GM12878 (cell line): ENCODE measurements around the gene KRTAP3-3. TPM values are rescaled to one million over a fixed set of nuclear protein-coding genes. Genes with fewer than 3 reads are reported as not detected.
"Not testable (repeated sequence)": the region's sequence is repeated elsewhere in the genome, so short reads cannot be mapped to it uniquely, and the experiment has no call there.

Experiments used
- ATAC-seq: fragments of 200-7000 bp; cut with Tn5 transposase; 3 replicates; pipeline ENCODE4 v1.9.1; 2020; ENCODE audit warnings: mild to moderate bottlenecking, moderate library complexity
- BruUV-seq: library from RNA; stranded (reverse); fragments of 400-500 nt; replicated peaks from 2 replicates; lab custom pipeline; 2021; lab: Mats Ljungman, UMichigan
- CTCF ChIA-PET: fragments of 300-600 bp; sonication (Branson Sonifier 250); formaldehyde crosslinking; extraction: SDS; loops from one replicate; lab custom pipeline; 2021; ENCODE audit warnings: inconsistent platforms; lab: Yijun Ruan, JAX
- POLR2A ChIA-PET: fragments of 350-600 bp; formaldehyde crosslinking; extraction: SDS; loops from one replicate; lab custom pipeline; 2021; ENCODE audit warnings: inconsistent platforms; lab: Charles Lee
- RAD21 ChIA-PET: fragments of 300-600 bp; sonication (Branson Sonifier 250); formaldehyde crosslinking; loops from one replicate; lab custom pipeline; 2023; ENCODE audit warnings: antibody characterized with exemption; ENCODE audit not compliant: unreplicated experiment; lab: Charles Lee
- SMC1A ChIA-PET: fragments of 300-600 bp; sonication (Branson Sonifier 250); formaldehyde crosslinking; loops from one replicate; lab custom pipeline; 2023; ENCODE audit not compliant: unreplicated experiment, uncharacterized antibody; lab: Charles Lee
- DNase-seq: peaks from one replicate; pipeline ENCODE4 v3.0.0-alpha.2; 2011; ENCODE audit warnings: low read depth, low spot score
- FAIRE-seq: peaks from 3 replicates; lab custom pipeline; 2011; peaks lifted over from hg19 to GRCh38; lab: Jason Lieb, UNC
- H2AFZ ChIP-seq: 2 replicates; pipeline ENCODE4 v1.6.0; 2011; ENCODE audit warnings: low read depth, low read length, control low read depth; ENCODE audit not compliant: control insufficient read depth
- H3K27ac ChIP-seq: 2 replicates; pipeline ENCODE4 v1.5.1; 2011; ENCODE audit warnings: control low read depth; ENCODE audit not compliant: control insufficient read depth, insufficient read depth
- H3K27me3 ChIP-seq, 2 experiments: replicated peaks in 1 of 2; 2 replicates each; pipeline versions ENCODE4 v1.6.0 to v1.6.1; 2011; ENCODE audit warnings: low read length in 1 of 2; ENCODE audit not compliant: control insufficient read depth in 2 of 2, insufficient read depth in 2 of 2
- H3K36me3 ChIP-seq, 2 experiments: 2 replicates each; pipeline ENCODE4 v1.5.1; 2011; ENCODE audit warnings: low read length in 1 of 2; ENCODE audit not compliant: control insufficient read depth in 2 of 2, insufficient read depth in 2 of 2
- H3K4me1 ChIP-seq: 2 replicates; pipeline ENCODE4 v1.6.1; 2011; ENCODE audit warnings: mild to moderate bottlenecking, low read length, moderate library complexity, mixed read lengths; ENCODE audit not compliant: control insufficient read depth, insufficient read depth
- H3K4me2 ChIP-seq: 2 replicates; pipeline ENCODE4 v1.6.0; 2011; ENCODE audit warnings: control low read depth; ENCODE audit not compliant: control insufficient read depth, insufficient read depth
- H3K4me3 ChIP-seq: fragments of 200-600 bp; sonication (generic); 2 replicates; pipeline ENCODE4 v1.5.1; 2016
- H3K79me2 ChIP-seq: 2 replicates; pipeline ENCODE4 v1.6.0; 2011; ENCODE audit warnings: low read length; ENCODE audit not compliant: control insufficient read depth, insufficient read depth
- H3K9ac ChIP-seq: 2 replicates; pipeline ENCODE4 v1.8.0; 2011; ENCODE audit warnings: low read length, control low read depth, mixed read lengths; ENCODE audit not compliant: control insufficient read depth, insufficient read depth
- H3K9me3 ChIP-seq: replicated peaks from 3 replicates; pipeline ENCODE4 v1.5.1; 2011; ENCODE audit warnings: mild to moderate bottlenecking, low read length; ENCODE audit not compliant: control insufficient read depth, insufficient read depth
- H4K20me1 ChIP-seq: 2 replicates; pipeline ENCODE4 v1.6.0; 2011; ENCODE audit not compliant: control insufficient read depth, insufficient read depth
- ASH2L ChIP-seq: fragments of 300-600, 200-600 bp; sonication (generic); IDR thresholded peaks from 2 replicates; pipeline ENCODE4 v1.6.1; 2017; ENCODE audit warnings: low read depth, mild to moderate bottlenecking, borderline replicate concordance
- WGBS: methylation state at CpG from one replicate; pipeline ENCODE4 v1.1.6; 2016; ENCODE audit warnings: low lambda C conversion rate; ENCODE audit not compliant: insufficient replicate concordance, insufficient coverage; ENCODE audit errors: missing lambda C conversion rate; 5-methylcytosine and 5-hydroxymethylcytosine counted together
- in situ Hi-C: fragments of 300-500 bp; cut with MboI; formaldehyde crosslinking; loops from 9 replicates; pipeline ENCODE4 v1.14.3; 2018; ENCODE audit warnings: mixed read lengths
- intact Hi-C: fragments of 100-400 bp; cut with micrococcal nuclease; formaldehyde crosslinking; loops from one replicate; pipeline ENCODE4 v1.14.2; 2022; ENCODE audit not compliant: unreplicated experiment
- polyA plus RNA-seq, 11 experiments: library from polyadenylated mRNA; depleted of rRNA in 4 of 11; unstranded in 6 of 11; stranded (reverse) in 5 of 11; fragments of >200 nt; fragmentation: Nextera tagmentation in 4 of 11; fragmentation: Illumina TruSeq in 1 of 11; extraction: Ambion mirVana in 4 of 11; extraction: Trizol in 1 of 11; gene quantifications; 1 replicate in 1 of 11; 2 replicates in 10 of 11; pipeline versions ENCODE4 v1.2.1 to v1.2.3, GENCODE V29; 2011 to 2016; ENCODE audit warnings: inconsistent platforms in 2 of 11, missing spikeins in 2 of 11, low read depth in 1 of 11
- total RNA-seq, 4 experiments: library from RNA; depleted of rRNA in 3 of 4; stranded (reverse); fragments of >200 nt in 3 of 4; fragmentation: Illumina TruSeq in 1 of 4; extraction: Trizol in 1 of 4; gene quantifications; 2 replicates each; pipeline versions ENCODE4 v1.2.1 to v1.2.3, GENCODE V29; 2013 to 2021
- TF ChIP-seq, protein P1 (sequence below): fragments of 450-650 bp; formaldehyde crosslinking; IDR thresholded peaks from 2 replicates; pipeline ENCODE4 v1.5.0; 2022; ENCODE audit warnings: mild to moderate bottlenecking, missing genetic modification characterization
- TF ChIP-seq, protein P2 (sequence below): fragments of 450-650 bp; IDR thresholded peaks from 2 replicates; pipeline ENCODE4 v1.6.1; 2017; ENCODE audit warnings: low read depth, mild to moderate bottlenecking, moderate library complexity

KRTAP3-3 gene
- total and polyA plus RNA-seq, 10 of the 15 experiments (the other 5 are each of a cell fraction or from before 2014, with no cell fraction given), result not detected

DNA sequence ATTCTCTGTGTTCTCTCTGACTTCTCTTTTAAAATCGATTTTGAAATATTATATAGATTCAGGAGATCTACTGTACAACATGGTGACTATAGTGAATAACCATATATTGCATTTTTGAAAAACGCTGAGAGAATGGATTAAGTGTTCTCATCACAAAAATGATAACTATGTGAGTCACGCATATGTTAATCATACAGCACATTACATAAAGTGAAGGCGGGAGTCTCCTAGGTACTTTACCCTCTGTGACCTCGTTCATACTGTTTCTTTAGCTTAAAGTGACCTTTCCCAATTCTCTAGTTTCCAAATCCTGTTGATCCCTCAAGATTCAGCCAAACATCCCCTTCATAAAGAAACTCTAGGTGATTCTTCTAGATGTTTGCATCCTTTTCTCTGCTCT, 8.8 kb upstream of the KRTAP3-3 start (continued):
- TF ChIP-seq, protein P1, sequence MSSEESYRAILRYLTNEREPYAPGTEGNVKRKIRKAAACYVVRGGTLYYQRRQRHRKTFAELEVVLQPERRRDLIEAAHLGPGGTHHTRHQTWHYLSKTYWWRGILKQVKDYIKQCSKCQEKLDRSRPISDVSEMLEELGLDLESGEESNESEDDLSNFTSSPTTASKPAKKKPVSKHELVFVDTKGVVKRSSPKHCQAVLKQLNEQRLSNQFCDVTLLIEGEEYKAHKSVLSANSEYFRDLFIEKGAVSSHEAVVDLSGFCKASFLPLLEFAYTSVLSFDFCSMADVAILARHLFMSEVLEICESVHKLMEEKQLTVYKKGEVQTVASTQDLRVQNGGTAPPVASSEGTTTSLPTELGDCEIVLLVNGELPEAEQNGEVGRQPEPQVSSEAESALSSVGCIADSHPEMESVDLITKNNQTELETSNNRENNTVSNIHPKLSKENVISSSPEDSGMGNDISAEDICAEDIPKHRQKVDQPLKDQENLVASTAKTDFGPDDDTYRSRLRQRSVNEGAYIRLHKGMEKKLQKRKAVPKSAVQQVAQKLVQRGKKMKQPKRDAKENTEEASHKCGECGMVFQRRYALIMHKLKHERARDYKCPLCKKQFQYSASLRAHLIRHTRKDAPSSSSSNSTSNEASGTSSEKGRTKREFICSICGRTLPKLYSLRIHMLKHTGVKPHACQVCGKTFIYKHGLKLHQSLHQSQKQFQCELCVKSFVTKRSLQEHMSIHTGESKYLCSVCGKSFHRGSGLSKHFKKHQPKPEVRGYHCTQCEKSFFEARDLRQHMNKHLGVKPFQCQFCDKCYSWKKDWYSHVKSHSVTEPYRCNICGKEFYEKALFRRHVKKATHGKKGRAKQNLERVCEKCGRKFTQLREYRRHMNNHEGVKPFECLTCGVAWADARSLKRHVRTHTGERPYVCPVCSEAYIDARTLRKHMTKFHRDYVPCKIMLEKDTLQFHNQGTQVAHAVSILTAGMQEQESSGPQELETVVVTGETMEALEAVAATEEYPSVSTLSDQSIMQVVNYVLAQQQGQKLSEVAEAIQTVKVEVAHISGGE, result no peak

DNA sequence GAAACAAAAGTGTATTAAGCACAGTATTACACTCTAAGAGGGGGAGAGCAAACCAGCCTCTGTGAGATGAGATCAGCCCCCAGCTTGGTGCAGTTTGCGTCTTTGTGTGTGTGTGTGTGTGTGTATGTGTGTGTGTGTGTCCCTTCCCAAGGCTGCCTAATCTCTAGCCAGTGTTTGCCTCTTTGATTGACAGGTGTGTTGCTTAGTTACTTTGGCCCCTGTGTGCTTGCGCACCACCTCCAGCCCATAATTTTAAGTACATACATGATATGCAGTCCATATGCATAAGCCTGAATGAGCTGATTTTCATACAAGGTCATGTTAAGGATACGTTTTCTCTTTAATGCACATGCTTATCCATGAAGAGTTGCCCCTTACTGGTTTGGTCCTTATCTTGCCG, 7.8 kb upstream of the KRTAP3-3 start:
- ChIA-PET CTCF (no interaction called here), SMC1A (no interaction called here), POLR2A (no interaction called here), RAD21 (no interaction called here)
- intact Hi-C loops, result no loop called here
- H3K79me2 ChIP-seq, result no peaks in the 10 kb centered on the region
- H3K9me3 ChIP-seq, result no peaks in the 10 kb centered on the region
- 52% methylated on average over 4 of the region's 4 CpGs for WGBS
- no peak overlapping the region for H2AFZ ChIP-seq
- ATAC-seq (no peak), DNase-seq (no peak), FAIRE-seq (no peak)
- BruUV-seq, result no TSS peak
- H3K36me3 ChIP-seq, result no peaks in the 10 kb centered on the region
- TF ChIP-seq, protein P2, sequence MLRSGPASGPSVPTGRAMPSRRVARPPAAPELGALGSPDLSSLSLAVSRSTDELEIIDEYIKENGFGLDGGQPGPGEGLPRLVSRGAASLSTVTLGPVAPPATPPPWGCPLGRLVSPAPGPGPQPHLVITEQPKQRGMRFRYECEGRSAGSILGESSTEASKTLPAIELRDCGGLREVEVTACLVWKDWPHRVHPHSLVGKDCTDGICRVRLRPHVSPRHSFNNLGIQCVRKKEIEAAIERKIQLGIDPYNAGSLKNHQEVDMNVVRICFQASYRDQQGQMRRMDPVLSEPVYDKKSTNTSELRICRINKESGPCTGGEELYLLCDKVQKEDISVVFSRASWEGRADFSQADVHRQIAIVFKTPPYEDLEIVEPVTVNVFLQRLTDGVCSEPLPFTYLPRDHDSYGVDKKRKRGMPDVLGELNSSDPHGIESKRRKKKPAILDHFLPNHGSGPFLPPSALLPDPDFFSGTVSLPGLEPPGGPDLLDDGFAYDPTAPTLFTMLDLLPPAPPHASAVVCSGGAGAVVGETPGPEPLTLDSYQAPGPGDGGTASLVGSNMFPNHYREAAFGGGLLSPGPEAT, result no peak
- TF ChIP-seq ASH2L, result no peak
- H4K20me1 ChIP-seq, result no peaks in the 10 kb centered on the region
- no peaks in the 10 kb centered on the region for H3K4me1 ChIP-seq
- H3K9ac ChIP-seq, result no peak overlapping the region
- peaks cover 0 to 1% of the 10 kb centered on the region in 2 experiments; a peak in 2 of 4 replicates for H3K27me3 ChIP-seq
- no peak overlapping the region for H3K4me2 ChIP-seq
- in situ Hi-C loops, result no loop called here
- no peak overlapping the region for H3K4me3 ChIP-seq
- H3K27ac ChIP-seq, result no peak overlapping the region

DNA sequence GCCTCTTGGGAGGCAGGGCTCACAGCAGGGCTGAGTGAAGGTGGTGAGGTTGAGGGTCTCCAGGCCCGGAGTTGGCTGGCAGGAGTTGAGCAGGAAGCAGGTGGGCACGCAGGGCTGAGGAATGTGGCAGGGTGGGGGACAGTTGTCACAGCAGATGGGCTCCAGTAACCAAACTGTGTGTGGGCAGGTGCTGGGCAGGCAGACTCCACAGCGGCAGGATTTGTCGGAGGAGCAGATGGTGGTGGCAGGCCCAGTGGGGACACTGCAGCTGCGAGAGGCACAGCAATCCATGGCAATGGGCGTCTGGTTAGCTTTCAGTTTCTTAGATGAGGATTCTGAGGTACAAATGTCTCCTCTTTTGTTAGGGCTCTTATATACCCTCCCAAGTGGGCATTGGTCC, 5.6 kb upstream of the KRTAP3-3 start, which contains the start of gene KRTAP3-2:
Gene KRTAP3-2 (minus strand): TSS at position 344 of the 400 bp plus-strand sequence. CDS start 53 bp downstream, at position 291.
- WGBS, result 46% methylated on average over 4 of the region's 6 CpGs

More for the DNA sequence above, 5.6 kb upstream of the KRTAP3-3 start, which contains the start of gene KRTAP3-2:
- H3K9me3 ChIP-seq, H3K4me1 ChIP-seq, H3K4me2 ChIP-seq, DNase-seq, H3K27me3 ChIP-seq, BruUV-seq, H3K36me3 ChIP-seq, RAD21 ChIA-PET, in situ Hi-C loops, FAIRE-seq, CTCF ChIA-PET, H3K9ac ChIP-seq, H2AFZ ChIP-seq, POLR2A ChIA-PET, SMC1A ChIA-PET, H3K4me3 ChIP-seq, H3K79me2 ChIP-seq, H4K20me1 ChIP-seq, intact Hi-C loops, H3K27ac ChIP-seq, ATAC-seq: not testable (repeated sequence)
